CD8-positive, alpha-beta memory T cell (primary cell): ENCODE data around the gene SLC39A11. TPM values are rescaled to one million over a fixed set of nuclear protein-coding genes. Genes with fewer than 3 reads are reported as not detected.
"Not testable (repeated sequence)": the region's sequence is repeated elsewhere in the genome, so short reads cannot be mapped to it uniquely, and the experiment has no call there.

Experiments
- CTCF ChIA-PET: fragments of 350-600 bp; sonication (Branson Sonifier 250); formaldehyde crosslinking; loops from one replicate; lab custom pipeline; 2021; ENCODE audit warnings: antibody characterized with exemption; lab: Charles Lee
- POLR2A ChIA-PET: fragments of 350-600 bp; sonication (Branson Sonifier 250); formaldehyde crosslinking; loops from one replicate; lab custom pipeline; 2021; ENCODE audit warnings: antibody characterized with exemption; lab: Charles Lee
- DNase-seq, 5 donors: peaks; one replicate each; pipeline versions ENCODE4 v3.0.0 to v3.0.0-alpha.2; 2020 to 2022; ENCODE audit warnings: mixed read lengths in 1 of 5
- H3K27ac ChIP-seq: one replicate; pipeline ENCODE4 v1.7.0; 2013; ENCODE audit warnings: low read depth, mild to moderate bottlenecking, low read length, moderate library complexity
- H3K27me3 ChIP-seq: 2 replicates; pipeline ENCODE4 v1.7.0; 2013; ENCODE audit warnings: low read length, mild to moderate bottlenecking; ENCODE audit not compliant: insufficient read depth, poor library complexity, severe bottlenecking
- H3K36me3 ChIP-seq: 2 replicates; pipeline ENCODE4 v1.7.0; 2013; ENCODE audit warnings: mild to moderate bottlenecking, low read length, moderate library complexity; ENCODE audit not compliant: insufficient read depth
- H3K4me1 ChIP-seq: 2 replicates; pipeline ENCODE4 v1.7.0; 2013; ENCODE audit warnings: mild to moderate bottlenecking, low read length, moderate library complexity; ENCODE audit not compliant: insufficient read depth
- H3K4me3 ChIP-seq: 2 replicates; pipeline ENCODE4 v1.7.0; 2013; ENCODE audit warnings: mild to moderate bottlenecking, low read length
- H3K9me3 ChIP-seq: 2 replicates; pipeline ENCODE4 v1.7.0; 2013; ENCODE audit warnings: mild to moderate bottlenecking, low read length
- H3K27ac Mint-ChIP-seq, 8 donors: one replicate each; pipeline ENCODE4 v1.8.0; 2020 to 2021; ENCODE audit warnings: mixed read lengths in 8 of 8, mild to moderate bottlenecking in 6 of 8, inconsistent platforms in 3 of 8, moderate library complexity in 3 of 8
- H3K27me3 Mint-ChIP-seq, 2 donors: one replicate each; pipeline ENCODE4 v1.8.0; 2020 to 2021; ENCODE audit warnings: mixed read lengths in 2 of 2, mild to moderate bottlenecking in 1 of 2, moderate library complexity in 1 of 2
- H3K36me3 Mint-ChIP-seq, 3 donors: one replicate each; pipeline ENCODE4 v1.8.0; 2020 to 2021; ENCODE audit warnings: mixed read lengths in 3 of 3, inconsistent platforms in 1 of 3, mild to moderate bottlenecking in 1 of 3
- H3K4me1 Mint-ChIP-seq, 3 donors: one replicate each; pipeline ENCODE4 v1.8.0; 2020 to 2021; ENCODE audit warnings: mixed read lengths in 3 of 3, inconsistent platforms in 1 of 3, mild to moderate bottlenecking in 1 of 3
- H3K4me3 Mint-ChIP-seq, 7 donors: one replicate each; pipeline ENCODE4 v1.8.0; 2020 to 2021; ENCODE audit warnings: mixed read lengths in 7 of 7, mild to moderate bottlenecking in 6 of 7, moderate library complexity in 4 of 7, inconsistent platforms in 2 of 7
- H3K9me3 Mint-ChIP-seq, 5 donors: one replicate each; pipeline ENCODE4 v1.8.0; 2020 to 2022; ENCODE audit warnings: mixed read lengths in 5 of 5, mild to moderate bottlenecking in 3 of 5, moderate library complexity in 2 of 5, inconsistent platforms in 1 of 5
- polyA plus RNA-seq: library from polyadenylated mRNA; unstranded; fragments of 300-500 nt; fragmentation: Illumina TruSeq; gene quantifications from one replicate; pipeline ENCODE4 v1.2.3, GENCODE V29; 2021
- total RNA-seq, 2 experiments: library from RNA; stranded (reverse); gene quantifications; one replicate each; pipeline ENCODE4 v1.2.3, GENCODE V29; 2021

SLC39A11 gene
- total and polyA plus RNA-seq, 3 experiments from 2014 or later = 13.1 to 18.5 (median 17.2) TPM

GRCh38 chr17:73132085-73132492 is 39.6 kb upstream of the SLC39A11 start:
- Mint-ChIP-seq H3K27ac (no peak overlapping the region), H3K4me1 (no peaks in the 10 kb centered on the region), H3K9me3 (no peaks in the 10 kb centered on the region), H3K4me3 (no peak overlapping the region), H3K36me3 (no peaks in the 10 kb centered on the region), H3K27me3 (peaks cover 2 to 9% of the 10 kb centered on the region in 2 donors)
- no peaks in the 10 kb centered on the region for H3K9me3 ChIP-seq
- ChIA-PET CTCF (no interaction called here), POLR2A (no interaction called here)
- no peak overlapping the region for H3K27ac ChIP-seq
- H3K4me3 ChIP-seq = no peak overlapping the region
- H3K4me1 ChIP-seq = no peaks in the 10 kb centered on the region
- H3K36me3 ChIP-seq = no peaks in the 10 kb centered on the region
- DNase-seq = no peak
- H3K27me3 ChIP-seq = no peaks in the 10 kb centered on the region

GRCh38 chr17:73131439-73131838 is 39.0 kb upstream of the SLC39A11 start:
- H3K27ac ChIP-seq, POLR2A ChIA-PET, H3K36me3 ChIP-seq, H3K27me3 Mint-ChIP-seq, H3K4me3 Mint-ChIP-seq, H3K27ac Mint-ChIP-seq, H3K36me3 Mint-ChIP-seq, H3K4me1 ChIP-seq, H3K4me3 ChIP-seq, H3K4me1 Mint-ChIP-seq, H3K9me3 Mint-ChIP-seq, DNase-seq, H3K9me3 ChIP-seq, H3K27me3 ChIP-seq: not testable (repeated sequence)
- CTCF ChIA-PET = interaction anchor here (1.6 kb wide), 1 partner anchor 11 kb away, joined by 3 read pairs; no protein-coding TSS in a partner anchor

GRCh38 chr17:73130977-73131376 is 38.5 kb upstream of the SLC39A11 start:
- Histone ChIP-seq H3K27ac (no peak overlapping the region), H3K4me1 (no peaks in the 10 kb centered on the region), H3K27me3 (no peaks in the 10 kb centered on the region), H3K9me3 (no peaks in the 10 kb centered on the region), H3K36me3 (no peaks in the 10 kb centered on the region), H3K4me3 (no peak overlapping the region)
- no peak overlapping the region for H3K27ac Mint-ChIP-seq
- H3K27me3 Mint-ChIP-seq = peaks cover 3 to 9% of the 10 kb centered on the region in 2 donors
- DNase-seq = no peak
- ChIA-PET CTCF (interaction anchor here (1.6 kb wide), 1 partner anchor 12 kb away, joined by 3 read pairs; no protein-coding TSS in a partner anchor), POLR2A (no interaction called here)
- no peaks in the 10 kb centered on the region for H3K9me3 Mint-ChIP-seq
- H3K36me3 Mint-ChIP-seq = no peaks in the 10 kb centered on the region
- no peaks in the 10 kb centered on the region for H3K4me1 Mint-ChIP-seq
- H3K4me3 Mint-ChIP-seq = no peak overlapping the region

GRCh38 chr17:73128496-73128895 is 36.0 kb upstream of the SLC39A11 start:
- Mint-ChIP-seq H3K27ac (no peak overlapping the region), H3K36me3 (no peaks in the 10 kb centered on the region), H3K4me3 (no peak overlapping the region), H3K27me3 (peaks cover 4 to 9% of the 10 kb centered on the region in 2 donors), H3K9me3 (no peaks in the 10 kb centered on the region), H3K4me1 (no peaks in the 10 kb centered on the region)
- H3K27me3 ChIP-seq = no peaks in the 10 kb centered on the region
- H3K4me1 ChIP-seq = no peaks in the 10 kb centered on the region
- H3K27ac ChIP-seq = no peak overlapping the region
- H3K36me3 ChIP-seq = no peaks in the 10 kb centered on the region
- ChIA-PET CTCF (no interaction called here), POLR2A (no interaction called here)
- no peak for DNase-seq
- no peaks in the 10 kb centered on the region for H3K9me3 ChIP-seq
- H3K4me3 ChIP-seq = no peak overlapping the region

- H3K4me3 Mint-ChIP-seq = no peak overlapping the region
- ChIA-PET POLR2A (no interaction called here), CTCF (no interaction called here)
- H3K4me1 Mint-ChIP-seq = no peaks in the 10 kb centered on the region
- Histone ChIP-seq H3K4me1 (no peaks in the 10 kb centered on the region), H3K4me3 (no peak overlapping the region), H3K27ac (no peak overlapping the region), H3K36me3 (no peaks in the 10 kb centered on the region), H3K27me3 (no peaks in the 10 kb centered on the region), H3K9me3 (no peaks in the 10 kb centered on the region)
- H3K36me3 Mint-ChIP-seq = no peaks in the 10 kb centered on the region
- H3K27ac Mint-ChIP-seq = no peak overlapping the region
- no peaks in the 10 kb centered on the region for H3K9me3 Mint-ChIP-seq
- H3K27me3 Mint-ChIP-seq = peaks cover 4 to 9% of the 10 kb centered on the region in 2 donors
- DNase-seq = no peak
Observed at GRCh38 chr17:73126716-73127473, 34.4 kb upstream of the SLC39A11 start.

GRCh38 chr17:73123606-73124320 is 31.3 kb upstream of the SLC39A11 start:
- Histone ChIP-seq H3K4me3 (no peak overlapping the region), H3K4me1 (no peaks in the 10 kb centered on the region), H3K9me3 (no peaks in the 10 kb centered on the region), H3K27me3 (no peaks in the 10 kb centered on the region), H3K27ac (no peak overlapping the region), H3K36me3 (no peaks in the 10 kb centered on the region)
- H3K4me1 Mint-ChIP-seq = no peaks in the 10 kb centered on the region
- H3K4me3 Mint-ChIP-seq = no peak overlapping the region
- H3K27ac Mint-ChIP-seq = no peak overlapping the region
- no peaks in the 10 kb centered on the region for H3K9me3 Mint-ChIP-seq
- DNase-seq = no peak
- ChIA-PET CTCF (no interaction called here), POLR2A (no interaction called here)
- H3K36me3 Mint-ChIP-seq = no peaks in the 10 kb centered on the region
- H3K27me3 Mint-ChIP-seq = peaks cover 2 to 4% of the 10 kb centered on the region in 2 donors

- H3K9me3 Mint-ChIP-seq = no peaks in the 10 kb centered on the region
- Histone ChIP-seq H3K27me3 (no peaks in the 10 kb centered on the region), H3K9me3 (no peaks in the 10 kb centered on the region), H3K27ac (no peak overlapping the region), H3K36me3 (no peaks in the 10 kb centered on the region), H3K4me3 (no peak overlapping the region), H3K4me1 (no peaks in the 10 kb centered on the region)
- peaks cover 0 to 4% of the 10 kb centered on the region in 2 donors for H3K27me3 Mint-ChIP-seq
- no peak for DNase-seq
- no peak overlapping the region for H3K4me3 Mint-ChIP-seq
- no peak overlapping the region for H3K27ac Mint-ChIP-seq
- POLR2A ChIA-PET = no interaction called here
- CTCF ChIA-PET = no interaction called here
- H3K4me1 Mint-ChIP-seq = no peaks in the 10 kb centered on the region
- H3K36me3 Mint-ChIP-seq = no peaks in the 10 kb centered on the region
Observed at GRCh38 chr17:73122953-73123605, 30.6 kb upstream of the SLC39A11 start.

- ChIA-PET CTCF (no interaction called here), POLR2A (no interaction called here)
Observed at GRCh38 chr17:73121506-73121905, 29.0 kb upstream of the SLC39A11 start.

More at GRCh38 chr17:73121506-73121905, 29.0 kb upstream of the SLC39A11 start:
- Histone ChIP-seq H3K9me3 (no peaks in the 10 kb centered on the region), H3K4me1 (no peaks in the 10 kb centered on the region), H3K27ac (no peak overlapping the region), H3K27me3 (no peaks in the 10 kb centered on the region), H3K36me3 (no peaks in the 10 kb centered on the region), H3K4me3 (no peak overlapping the region)
- Mint-ChIP-seq H3K27me3 (peaks cover 0 to 4% of the 10 kb centered on the region in 2 donors), H3K4me3 (no peak overlapping the region), H3K27ac (no peak overlapping the region), H3K4me1 (no peaks in the 10 kb centered on the region), H3K9me3 (no peaks in the 10 kb centered on the region), H3K36me3 (no peaks in the 10 kb centered on the region)
- no peak for DNase-seq
